Mesenteric fat pad (tissue), 1 donor: ENCODE results near the gene ARL4C. TPM values are rescaled to one million over a fixed set of nuclear protein-coding genes. Genes with fewer than 3 reads are reported as not detected.

ENCODE experiments used
- DNase-seq: peaks from one replicate; pipeline ENCODE4 v3.0.0-alpha.2; 2020; ENCODE audit warnings: low spot score
- long read RNA-seq: library from polyadenylated mRNA; unstranded; transcript quantifications from one replicate; pipeline ENCODE4 v2.0.0, GENCODE V29; 2020
- total RNA-seq: library from RNA; stranded (reverse); fragmentation: NEBNext Ultra II Directional; extraction: Animal tissue kit (Norgen Biotek cat#: 25700); gene quantifications from one replicate; pipeline ENCODE4 v1.2.1, GENCODE V29; 2021
- donor health status: DM: yes; HTN: yes; CAD: no.

The ARL4C gene, protein sequence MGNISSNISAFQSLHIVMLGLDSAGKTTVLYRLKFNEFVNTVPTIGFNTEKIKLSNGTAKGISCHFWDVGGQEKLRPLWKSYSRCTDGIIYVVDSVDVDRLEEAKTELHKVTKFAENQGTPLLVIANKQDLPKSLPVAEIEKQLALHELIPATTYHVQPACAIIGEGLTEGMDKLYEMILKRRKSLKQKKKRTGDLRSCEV
- total RNA-seq: 17.4 TPM
- long read RNA-seq, full-length matches to known transcripts: 18 of 18 reads
- long read RNA-seq, partial matches to known transcripts: 0 of 18 reads
- long read RNA-seq, other reads (novel, unspliced or antisense): 0 of 18 reads

DNA sequence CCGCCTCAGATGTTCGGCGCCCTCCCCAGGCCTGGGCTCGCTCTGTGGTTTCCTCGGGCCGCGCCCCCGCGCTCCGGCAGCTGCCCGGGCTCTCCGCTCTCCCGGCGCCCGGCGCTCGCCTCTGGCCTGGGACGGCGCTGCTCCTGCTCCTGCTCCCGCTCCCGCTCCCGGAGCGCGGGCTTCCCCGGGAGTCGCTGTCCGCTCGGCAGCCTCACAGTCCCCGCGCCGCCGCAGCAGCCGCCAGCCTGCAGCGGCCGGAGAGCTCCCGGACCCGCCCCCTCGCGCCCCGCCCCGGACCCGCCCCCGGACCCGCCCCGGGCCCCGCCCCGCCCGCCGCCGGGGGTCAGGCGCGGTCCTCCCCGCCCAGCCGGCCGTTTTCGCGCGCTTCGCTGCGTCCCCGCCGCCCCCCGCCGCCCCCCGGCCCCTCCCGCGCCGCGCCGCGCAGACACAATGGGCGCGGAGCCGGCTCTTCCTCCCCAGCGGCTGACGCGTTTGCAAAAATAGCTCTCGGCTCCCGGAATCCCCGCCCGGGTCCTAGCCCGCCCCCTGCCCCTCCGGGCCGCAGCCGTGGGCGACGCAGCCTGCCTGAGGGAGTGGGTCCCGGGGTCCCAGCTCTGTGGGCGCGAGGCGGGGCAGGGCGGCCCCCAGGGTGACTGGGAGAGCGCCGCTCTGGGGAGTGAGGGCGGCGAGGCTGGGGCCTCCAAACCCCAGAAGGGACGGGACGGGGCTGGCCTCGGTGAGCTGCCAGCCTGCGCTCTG, at the start of gene ARL4C:
ARL4C (minus strand) TSS at position 247 of the 759 bp plus-strand sequence. CDS start 495 bp downstream, outside the sequence.
- DNase-seq: no peak

DNA sequence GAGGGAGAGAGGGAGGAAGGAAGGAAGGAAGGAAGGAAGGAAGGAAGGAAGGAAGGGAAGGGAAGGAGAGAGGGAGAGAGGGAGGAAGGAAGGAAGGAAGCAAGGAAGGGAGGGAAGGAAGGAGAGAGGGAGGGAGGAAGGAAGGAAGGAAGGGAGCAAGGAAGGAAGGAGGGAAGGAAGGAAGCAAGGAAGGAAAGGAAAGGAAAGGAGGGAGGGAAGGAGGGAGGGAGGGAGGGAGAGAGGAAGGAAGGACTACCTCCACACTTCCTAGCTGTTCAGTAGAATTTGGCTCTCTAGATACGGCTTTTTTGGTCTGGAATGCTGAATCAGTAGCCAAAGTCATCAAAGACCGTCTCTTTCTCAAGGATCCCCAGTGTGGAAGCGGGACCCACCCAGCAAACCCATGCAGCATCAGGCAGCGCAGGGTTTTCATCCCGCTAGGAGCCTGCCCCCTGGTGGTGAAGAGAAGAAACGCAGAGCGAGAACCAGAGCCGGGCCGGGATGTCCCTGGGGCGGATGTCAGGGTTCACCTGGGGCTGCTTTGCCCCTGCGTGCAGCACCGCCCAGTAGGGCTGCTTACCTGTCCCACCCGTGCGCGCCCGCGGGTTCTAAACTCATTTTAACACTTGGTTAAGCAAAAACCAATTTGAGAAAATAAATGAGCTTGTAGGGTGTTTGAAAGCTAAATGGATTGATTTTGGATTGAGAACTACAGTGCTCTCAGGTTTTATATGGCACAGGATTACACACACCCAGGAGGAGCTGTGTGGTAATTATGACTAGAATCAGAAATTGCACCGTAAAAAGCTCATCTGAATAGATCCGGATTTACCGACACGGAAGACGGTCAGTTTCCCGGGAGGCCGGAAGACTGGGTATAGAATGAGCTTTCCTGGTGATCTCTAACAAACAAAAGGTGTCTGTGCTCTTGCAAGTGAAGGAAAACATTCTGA, 48.1 kb upstream of the ARL4C start:
- DNase-seq: no peak

DNA sequence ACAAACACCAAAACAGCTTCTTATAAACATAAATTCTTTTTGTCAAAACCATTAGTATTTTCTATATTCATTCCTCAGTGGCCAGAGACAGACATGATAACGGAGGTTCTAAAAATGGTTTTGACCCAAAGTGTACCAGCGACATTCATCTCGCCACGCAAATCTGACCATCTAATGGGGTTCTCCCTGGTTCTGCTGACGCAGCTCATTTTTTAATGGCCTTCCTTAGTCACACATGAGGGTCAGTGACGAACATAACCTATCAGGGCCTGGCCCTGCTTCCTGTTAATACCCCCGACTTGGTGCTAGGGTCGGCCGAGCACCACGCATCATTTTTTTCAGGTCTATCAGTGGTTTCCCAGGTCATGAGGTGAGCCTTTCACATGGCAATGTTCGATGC, 45.9 kb upstream of the ARL4C start:
- DNase-seq: no peak

DNA sequence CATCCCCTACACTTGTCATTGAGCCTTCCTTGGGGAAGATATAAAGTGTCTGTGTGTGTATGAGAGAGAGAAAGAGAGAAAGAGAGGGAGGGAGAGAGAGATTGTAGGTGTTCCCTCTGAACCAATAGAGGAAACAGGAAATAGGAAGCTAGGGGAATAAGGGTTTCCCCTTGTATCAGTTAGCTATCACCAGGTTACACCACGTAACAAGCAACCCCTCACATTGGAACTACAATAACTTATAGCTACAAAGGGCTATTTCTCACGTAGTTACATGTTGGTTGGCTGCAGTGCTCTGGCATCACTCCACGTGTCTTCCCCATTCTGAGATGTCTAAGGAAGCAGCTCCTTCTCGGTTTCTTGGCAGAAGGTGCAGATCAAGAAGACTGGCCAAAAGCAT, 41.0 kb upstream of the ARL4C start:
- no peak for DNase-seq

DNA sequence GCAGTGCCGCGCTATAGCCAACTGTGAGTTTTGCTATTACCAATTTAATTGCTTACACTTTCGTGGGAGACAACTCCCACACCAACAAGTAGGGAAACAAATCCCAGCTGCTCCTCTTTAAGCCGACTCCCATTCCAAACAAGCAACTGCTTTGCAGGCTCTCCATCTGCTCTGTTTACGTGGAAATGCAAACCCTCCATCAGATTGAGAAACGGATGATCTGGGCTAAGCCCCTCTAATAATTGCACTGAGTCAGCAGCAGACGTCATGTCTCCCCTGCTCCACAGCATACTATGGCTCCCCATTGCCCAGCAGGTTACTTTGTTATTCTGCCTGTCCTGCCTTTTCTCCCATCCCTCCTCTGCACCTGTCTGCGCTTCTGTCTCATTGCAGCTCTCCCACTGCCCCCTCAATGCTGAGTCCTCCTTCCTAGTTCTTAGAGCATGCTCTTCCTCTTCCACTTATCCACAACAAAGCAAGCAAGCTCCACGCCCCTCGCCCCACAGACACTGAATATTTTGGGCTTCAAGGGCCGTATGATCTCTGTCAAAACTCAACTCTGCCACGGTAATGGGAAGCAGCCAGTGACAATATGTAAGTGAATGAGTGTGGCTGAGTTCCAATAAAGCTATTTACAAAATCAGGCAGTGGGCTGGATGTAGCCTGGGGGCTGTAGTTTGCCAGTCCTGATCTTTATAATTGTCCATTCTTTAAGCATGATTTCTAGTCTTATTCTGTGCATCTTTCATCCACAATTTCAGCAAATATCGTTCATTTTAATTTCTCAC, 39.5 kb upstream of the ARL4C start:
- DNase-seq: no peak

DNA sequence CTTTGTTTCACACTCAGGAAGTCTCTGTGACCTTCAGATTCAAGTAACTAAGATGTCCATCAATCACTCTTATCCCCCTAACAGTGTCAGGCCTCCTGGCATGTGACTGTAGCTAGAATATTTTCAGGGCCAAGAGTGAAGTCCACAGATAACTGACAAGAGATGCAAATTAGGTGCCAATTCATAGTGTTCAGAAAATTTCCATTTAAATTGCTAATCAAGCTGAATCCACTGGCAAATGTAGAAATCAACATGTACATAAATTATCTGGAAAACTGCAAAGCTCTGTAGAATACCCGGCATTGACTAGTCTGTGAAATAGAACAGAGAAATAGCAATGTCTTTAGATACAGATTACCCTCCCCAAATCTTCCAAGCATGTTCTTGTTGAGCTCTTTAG, 38.6 kb upstream of the ARL4C start:
- no peak for DNase-seq

DNA sequence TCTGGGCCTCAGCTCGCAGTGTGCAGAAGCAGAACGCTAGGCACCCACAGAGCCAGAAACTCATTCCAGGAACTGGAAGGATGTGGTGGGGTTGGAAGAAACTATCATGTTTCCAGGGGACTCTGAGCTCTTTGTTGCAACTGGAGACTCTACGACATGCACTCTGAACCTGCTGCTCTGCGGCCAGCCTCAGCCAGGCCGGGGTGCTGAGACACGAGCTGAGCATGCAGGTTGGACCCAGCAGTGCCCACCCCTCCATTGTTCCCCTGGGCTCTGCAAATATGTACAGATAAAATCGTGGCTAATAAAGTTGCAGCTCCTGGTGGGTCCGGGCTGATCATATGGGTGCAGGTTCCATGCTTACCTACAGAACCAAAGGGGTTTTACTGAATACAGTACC, 37.6 kb upstream of the ARL4C start:
- DNase-seq: no peak

DNA sequence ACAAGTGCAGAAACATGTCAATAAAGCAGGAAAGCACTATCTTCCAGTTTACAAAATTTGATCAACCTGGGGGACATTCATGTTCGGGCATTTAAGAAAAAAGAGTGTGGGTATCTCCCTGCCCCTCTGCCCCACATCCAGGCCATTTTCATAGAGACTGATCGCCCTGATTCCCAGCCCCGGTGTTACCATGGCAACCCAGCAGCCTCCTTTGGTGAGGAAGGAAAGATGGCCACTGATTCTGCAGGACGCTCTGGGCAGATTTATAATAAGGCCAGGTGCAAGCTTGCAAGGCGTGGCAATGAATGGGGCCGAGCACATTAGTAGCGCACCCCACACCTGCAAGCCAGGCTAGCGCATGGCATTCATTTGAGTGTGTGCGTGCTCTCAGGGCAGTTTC, 36.7 kb upstream of the ARL4C start:
- DNase-seq: no peak

DNA sequence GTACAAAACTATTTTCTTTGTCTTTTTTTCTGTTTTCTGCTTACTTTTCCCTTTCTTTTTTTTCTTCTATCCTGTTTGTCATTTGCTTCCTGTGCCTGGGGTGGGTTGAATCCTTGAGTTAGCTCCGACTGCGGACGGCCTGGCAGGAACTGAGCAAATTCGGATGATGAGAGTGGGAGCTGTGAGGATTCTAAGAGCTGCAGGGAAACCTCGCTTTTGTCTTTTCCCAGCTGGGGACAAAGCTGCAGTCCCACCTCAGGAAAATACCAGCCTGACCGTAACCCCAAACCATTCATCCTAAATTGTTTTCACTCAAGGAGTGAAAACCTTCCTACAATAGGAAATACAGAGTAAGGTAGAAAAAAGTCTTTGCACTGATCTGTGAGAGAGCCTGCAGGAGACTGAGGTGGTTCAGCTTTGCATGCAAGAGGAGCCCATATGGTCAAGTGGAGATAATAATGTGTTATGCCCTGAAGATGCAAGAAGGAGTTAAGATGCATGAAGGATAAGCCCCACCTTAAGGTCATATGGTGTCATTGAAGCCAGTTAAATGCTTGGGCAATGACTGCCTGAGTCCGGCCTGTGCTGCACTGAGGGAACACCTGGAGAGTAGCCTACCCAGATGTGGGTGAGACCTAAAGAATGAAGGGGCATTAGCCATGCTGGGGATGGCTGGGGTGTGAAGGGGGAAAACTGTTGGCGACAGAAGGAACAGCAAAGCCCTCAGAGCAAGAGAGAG, 31.7 kb upstream of the ARL4C start:
- no peak for DNase-seq

DNA sequence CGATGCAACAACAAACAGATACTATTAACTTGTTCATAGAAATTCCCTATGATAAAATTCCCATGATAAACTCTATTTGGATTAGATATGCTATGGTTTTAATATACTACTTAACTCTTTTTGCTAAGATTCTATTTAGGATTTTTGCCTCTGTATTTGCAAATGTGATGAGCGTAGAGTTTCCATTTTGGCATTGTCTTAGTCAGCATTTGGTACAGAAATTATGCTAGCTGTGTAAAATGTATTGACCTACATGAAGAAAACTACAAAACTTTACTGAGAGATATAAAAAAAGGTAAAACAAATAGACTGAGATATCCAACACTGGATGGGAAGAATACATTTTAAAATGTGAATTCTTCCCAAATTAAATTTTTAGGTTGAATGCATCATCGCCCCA, 29.8 kb upstream of the ARL4C start:
- no peak for DNase-seq

DNA sequence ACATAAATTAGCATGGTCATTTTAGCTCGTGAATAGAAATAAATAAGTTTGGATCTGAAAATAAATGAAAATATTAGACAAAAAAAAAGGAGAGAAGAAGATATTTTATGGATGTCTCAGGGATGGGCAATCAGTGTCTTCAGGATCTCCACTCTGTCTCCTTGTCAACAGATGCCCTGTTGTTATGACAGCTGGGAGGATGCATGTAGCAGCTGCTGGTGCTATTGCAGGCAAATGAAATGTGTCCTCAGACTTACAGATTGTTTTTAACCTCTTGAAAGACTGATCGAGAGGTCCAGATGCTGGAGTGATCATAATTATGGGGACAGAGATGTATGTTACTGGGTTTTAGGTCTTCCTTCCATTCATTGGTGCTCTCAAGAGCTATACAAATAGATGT, 24.7 kb upstream of the ARL4C start:
- DNase-seq: no peak

DNA sequence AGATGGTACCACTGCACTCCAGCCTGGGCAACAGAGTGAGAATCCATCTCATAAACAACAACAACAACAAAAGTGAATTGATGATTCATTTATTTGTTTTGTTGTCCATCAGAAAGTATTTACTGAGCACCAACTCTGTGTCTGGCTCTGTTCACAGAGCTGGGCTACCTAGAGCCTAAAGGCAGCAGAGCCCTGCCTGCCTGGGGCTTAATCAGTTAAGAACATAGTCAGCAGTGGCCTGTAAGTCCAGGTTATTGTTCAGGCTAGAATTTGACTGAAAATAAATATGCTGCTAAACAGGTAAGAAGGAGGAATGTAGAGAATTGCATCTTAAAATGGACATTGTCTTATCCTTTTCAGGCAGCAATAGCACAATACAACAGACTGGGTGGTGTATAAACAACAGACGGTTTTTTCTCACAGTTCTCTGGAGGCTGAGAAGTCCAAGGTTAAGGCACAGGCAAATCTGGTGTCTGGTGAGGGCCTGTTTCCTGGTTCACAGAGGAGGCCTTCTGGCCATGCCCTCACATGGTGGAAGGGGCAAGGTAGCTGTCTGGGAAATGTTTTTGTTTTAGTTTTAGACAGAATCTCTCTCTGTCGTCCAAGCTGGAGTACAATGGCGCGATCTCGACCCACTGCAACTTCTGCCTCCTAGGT, 22.2 kb upstream of the ARL4C start:
- DNase-seq: no peak

DNA sequence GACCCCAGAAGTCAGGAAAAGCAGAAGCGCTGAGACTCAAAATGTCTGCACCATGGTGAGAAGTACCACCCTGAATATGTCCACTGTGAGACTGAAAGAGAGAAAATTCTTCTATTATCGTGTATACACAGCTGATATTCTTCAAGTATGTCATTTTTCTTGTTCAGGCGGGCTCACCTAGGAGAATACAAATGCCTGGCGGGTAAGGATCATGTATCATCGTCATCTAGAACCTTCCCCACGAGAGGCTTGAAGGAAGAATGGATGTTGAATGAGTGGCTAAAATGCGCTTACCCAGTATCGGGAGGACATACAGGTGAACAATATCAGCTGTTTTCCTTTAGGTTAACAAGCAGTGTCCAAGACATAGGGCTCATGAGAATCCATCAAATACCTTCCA, 21.1 kb upstream of the ARL4C start:
- no peak for DNase-seq

DNA sequence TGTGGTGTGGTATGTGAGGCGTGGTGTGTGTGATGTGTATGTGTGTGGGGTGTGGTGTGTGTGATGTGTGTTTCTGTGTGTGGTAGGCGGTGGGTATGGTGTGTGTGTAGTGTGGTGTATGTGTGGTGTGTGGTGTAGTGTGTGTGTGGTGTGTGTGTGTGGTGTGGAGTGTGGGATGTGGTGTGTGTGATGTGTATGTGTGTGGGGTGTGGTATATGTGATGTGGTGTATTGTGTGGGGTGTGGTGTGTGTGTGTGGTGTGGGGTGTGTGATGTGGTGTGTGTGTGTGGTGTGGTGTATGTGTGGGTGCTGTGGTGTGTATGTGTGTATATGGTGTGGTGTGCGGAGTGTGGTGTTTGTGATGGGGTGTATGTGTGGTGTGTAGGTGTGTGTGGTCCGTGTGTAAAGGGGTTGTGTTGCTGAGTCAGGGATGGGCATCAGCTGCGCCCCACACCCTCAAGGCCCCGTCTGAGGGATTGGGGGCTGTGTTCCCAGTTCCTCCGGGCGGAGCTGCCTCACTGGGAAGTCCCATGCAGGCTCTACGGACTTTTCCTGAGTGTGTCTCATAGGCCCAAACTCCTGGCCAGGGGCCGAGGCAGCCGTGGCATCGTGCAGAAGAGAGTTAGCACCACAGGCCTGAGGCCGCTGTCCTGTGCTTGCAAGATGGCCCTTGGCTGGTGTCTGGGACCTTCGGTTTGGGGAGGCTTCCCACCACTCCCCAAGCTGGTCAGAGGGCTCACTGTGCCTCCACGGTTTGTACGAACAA, 18.2 kb upstream of the ARL4C start:
- no peak for DNase-seq

DNA sequence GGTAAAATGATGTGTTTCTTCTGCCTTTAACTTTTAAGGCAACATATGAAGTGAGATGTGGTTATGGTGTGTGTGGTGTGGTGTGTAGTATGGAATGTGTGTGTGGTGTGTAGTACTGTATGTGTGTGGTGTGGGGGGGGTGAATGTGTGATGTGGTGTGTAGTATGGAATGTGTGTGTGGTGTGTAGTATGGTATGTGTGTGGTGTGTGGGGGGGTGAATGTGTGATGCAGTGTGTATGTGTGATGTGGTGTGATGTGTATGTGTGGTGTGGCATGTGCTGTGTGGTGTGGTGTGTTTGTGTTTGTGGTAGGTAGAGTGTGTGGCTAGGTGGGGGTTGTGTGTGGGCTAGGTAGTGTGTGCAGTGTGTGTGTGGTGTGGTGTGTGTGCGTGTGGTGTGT, 17.2 kb upstream of the ARL4C start:
- no peak for DNase-seq

DNA sequence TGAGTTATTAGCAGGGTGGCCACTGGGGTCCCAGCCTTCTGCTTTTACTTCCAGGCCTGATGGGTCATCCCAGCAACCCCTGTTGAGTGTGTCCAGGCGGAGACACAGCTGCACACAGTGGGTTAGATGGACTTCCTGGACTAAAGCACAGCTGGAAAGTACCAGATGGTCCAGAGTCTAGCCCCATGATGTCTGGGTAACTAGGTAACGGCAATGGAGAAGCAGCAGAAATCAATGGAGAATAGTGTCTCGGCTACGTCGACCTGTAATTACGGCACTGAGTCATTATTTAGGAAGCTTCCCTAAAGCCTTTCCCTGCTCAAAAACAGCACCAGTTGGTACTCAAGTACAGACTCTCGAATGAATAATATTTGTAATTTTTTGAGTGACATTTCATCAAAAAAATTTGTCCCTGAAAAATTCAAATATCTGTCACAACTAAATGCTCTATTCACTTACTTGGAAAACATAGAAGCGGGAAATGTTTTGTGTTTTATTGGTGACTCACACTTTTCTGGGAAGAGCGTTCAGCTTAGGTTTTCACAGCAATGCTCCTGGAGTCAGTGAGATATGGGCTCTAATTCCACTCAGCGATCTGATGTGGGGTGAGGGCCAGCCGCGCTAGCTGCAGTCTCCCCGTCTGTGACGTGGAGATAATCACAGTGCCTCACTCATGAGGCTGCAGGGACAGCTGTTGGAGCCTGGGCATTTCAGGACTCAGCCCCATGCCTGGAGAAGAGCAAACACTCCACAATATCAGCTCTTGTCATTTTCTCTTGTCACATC, 16.2 kb upstream of the ARL4C start:
- DNase-seq: no peak

DNA sequence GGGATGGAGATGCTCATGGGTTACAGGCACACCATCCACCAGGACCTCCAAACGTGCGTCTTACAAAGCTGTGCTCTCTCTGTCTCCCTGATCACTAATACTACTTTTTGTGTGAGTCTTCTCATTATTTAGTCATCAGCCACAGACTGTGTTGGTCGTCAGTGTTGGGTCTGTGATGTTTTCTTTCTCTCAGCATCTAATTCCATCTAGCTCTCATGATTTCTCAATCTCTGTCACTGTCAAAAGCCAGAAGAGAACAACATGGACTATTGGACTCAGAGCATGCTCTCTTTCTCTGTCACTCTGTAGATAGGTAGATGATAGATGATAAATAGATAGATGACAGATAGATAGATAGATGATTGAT, 6.0 kb upstream of the ARL4C start:
- no peak for DNase-seq

DNA sequence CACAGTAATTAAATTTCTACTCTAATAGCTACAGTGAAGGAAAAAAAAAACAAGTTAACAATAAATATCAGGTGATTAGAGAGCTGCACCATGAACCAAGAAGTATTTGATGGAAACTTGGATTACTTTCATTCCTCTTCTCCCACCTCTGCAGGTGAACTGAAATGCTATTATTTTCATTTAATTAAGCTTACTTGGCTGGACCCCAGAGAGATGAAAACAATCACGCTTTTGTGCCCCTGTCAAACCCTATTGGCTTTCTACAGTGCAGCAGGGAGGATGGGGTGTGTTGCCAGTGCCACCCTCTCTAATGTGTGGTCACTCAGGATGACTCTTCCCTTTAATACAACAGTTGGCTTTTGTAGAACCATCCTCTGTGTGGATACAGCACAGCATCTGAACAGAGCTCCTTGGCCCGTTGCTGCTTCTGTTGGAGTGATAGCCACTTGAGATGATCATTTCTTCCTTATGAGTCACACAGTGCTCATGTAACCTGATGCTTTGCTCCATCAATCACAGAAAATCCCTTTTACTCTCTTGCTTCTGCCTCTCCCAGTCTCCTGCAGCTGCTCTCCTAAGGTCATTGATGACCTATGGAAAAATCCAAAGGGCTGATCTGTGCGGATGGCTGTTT, 5.5 kb upstream of the ARL4C start:
- no peak for DNase-seq
